Measurements from ENCODE around the gene UCK1. TPM values are rescaled to one million over a fixed set of nuclear protein-coding genes. Genes with fewer than 3 reads are reported as not detected.

The UCK1 gene
- total and polyA plus RNA-seq, 2 of the 8 experiments (the other 6 are each of a cell fraction or from before 2014, with no cell fraction given): 35.1 to 42.0 TPM

DNA sequence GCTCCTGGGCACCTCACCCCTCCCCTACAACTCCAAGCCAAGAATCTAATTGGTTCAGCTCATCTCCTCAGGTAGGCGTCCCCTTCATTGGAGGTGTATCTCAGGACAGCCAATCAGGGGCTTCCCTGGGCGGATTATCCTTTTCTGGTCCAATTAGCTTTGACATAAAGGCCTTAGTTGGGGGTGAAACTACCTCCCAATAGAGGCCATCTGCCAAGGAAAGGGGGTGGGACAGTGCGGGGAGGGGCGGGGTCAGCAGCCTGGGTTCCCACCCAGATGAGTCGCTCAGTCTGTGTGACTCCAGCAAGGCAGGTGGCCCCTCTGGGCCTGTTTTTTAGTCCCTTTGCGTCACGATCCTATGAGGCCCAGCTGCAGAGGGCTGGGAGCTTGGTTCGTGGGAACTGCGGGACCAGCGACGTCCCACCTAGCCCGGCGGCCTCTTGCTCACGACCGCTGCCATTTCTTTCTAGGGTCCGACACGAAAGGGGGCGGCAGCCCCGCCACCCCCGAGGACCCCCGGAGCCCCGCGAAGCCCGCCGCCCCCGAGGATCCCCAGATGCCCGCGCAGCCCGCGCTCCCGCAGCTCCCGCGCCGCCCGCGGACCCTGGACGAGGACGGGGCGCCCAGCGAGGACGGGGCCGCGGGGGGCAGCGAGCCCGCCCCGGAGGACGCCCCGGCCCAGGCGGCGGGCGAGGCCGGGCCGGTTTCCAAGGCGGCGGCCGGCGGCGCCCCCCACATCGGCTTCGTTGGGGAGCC, 23.2 kb upstream of the UCK1 start:
- Histone ChIP-seq H3K4ac (replicated peaks; ENCODE audit: insufficient read length, low read depth, low read length) (no peak overlapping the region), H4K5ac (ENCODE audit: insufficient read length, low read depth, low read length) (no peak overlapping the region), H4K8ac (ENCODE audit: extremely low read depth, insufficient read depth, low read length) (no peak overlapping the region), H2BK120ac (replicated peaks; ENCODE audit: low read depth, low read length) (no peak overlapping the region), H2BK15ac (ENCODE audit: low read length) (no peak overlapping the region), H2BK20ac (ENCODE audit: low read length) (no peak overlapping the region), H4K20me1 (replicated peaks in 1 of 2; ENCODE audit: control insufficient read depth in 1 of 2, insufficient read depth in 2 of 2, low read length in 2 of 2) (peaks cover 0 to 2% of the 10 kb centered on the region in 2 experiments), H3K18ac (ENCODE audit: extremely low read depth, low read length) (no peak overlapping the region), H3K23ac (ENCODE audit: insufficient read length) (no peak overlapping the region), H2AFZ (ENCODE audit: low read length) (no peak overlapping the region), H2AK5ac (ENCODE audit: low read depth, low read length) (no peak overlapping the region), H3K79me2 (ENCODE audit: control insufficient read depth in 1 of 2, insufficient read depth in 2 of 2, low read length in 2 of 2) (no peaks in the 10 kb centered on the region), H3K27me3 (replicated peaks in 1 of 4; ENCODE audit: control insufficient read depth in 3 of 4, extremely low read depth in 1 of 4, insufficient read depth in 3 of 4, low read length in 3 of 4) (peaks cover 13 to 34% (median 29%) of the 10 kb centered on the region in 4 experiments), H3K27ac (ENCODE audit: low read depth, low read length) (no peak overlapping the region), H3K9me3 (ENCODE audit: insufficient read depth in 2 of 2, low read depth in 1 of 2, low read length in 1 of 2) (peaks cover 7 to 11% of the 10 kb centered on the region in 2 experiments), H3K4me1 (replicated peaks in 1 of 4; ENCODE audit: control insufficient read depth in 3 of 4, insufficient read depth in 4 of 4, low read length in 3 of 4) (no peaks in the 10 kb centered on the region; a peak in 2 of 7 replicates), H3K23me2 (ENCODE audit: low read depth, low read length) (peaks cover 11% of the 10 kb centered on the region; the same call in 1 of the 2 replicates), H3K79me1 (ENCODE audit: low read depth, low read length) (no peaks in the 10 kb centered on the region), H2BK12ac (ENCODE audit: low read depth, low read length) (no peak overlapping the region), H3K9ac (replicated peaks in 1 of 4; ENCODE audit: extremely low read depth in 1 of 4, low read depth in 3 of 4, low read length in 3 of 4) (no peak overlapping the region), H3K14ac (ENCODE audit: insufficient read length) (no peak overlapping the region), H3K56ac (replicated peaks; ENCODE audit: insufficient read length, low read depth, low read length) (no peak overlapping the region), H3K4me2 (ENCODE audit: insufficient read depth in 1 of 2, low read depth in 2 of 2, low read length in 2 of 2) (peak overlapping the region; percentile 58 to 72), H3K36me3 (ENCODE audit: control insufficient read depth in 2 of 4, insufficient read depth in 4 of 4, low read length in 3 of 4) (no peaks in the 10 kb centered on the region), H2BK5ac (ENCODE audit: low read depth, low read length) (no peak overlapping the region), H4K91ac (replicated peaks; ENCODE audit: insufficient read length, low read length) (no peak overlapping the region), H3K4me3 (ENCODE audit: extremely low read depth in 1 of 4, insufficient read depth in 2 of 4, low read depth in 3 of 4, low read length in 4 of 4) (peak overlapping the region in 2 of 4 experiments; percentile 7 to 75; a peak in 3 of 8 replicates)
- no peak for TF ChIP-seq CBX8 (IDR thresholded peaks at IDR 0.05; ENCODE audit: borderline replicate concordance, low read depth, low read length)
- TF ChIP-seq RBBP5 (IDR thresholded peaks at IDR 0.05; ENCODE audit: borderline replicate concordance, low read depth, low read length): no peak
- peak; percentile 84 for TF ChIP-seq SP1 (IDR thresholded peaks at IDR 0.05; ENCODE audit: low read depth, low read length)
- TF ChIP-seq SUZ12 (IDR thresholded peaks at IDR 0.05; ENCODE audit: low read length): no peak
- TF ChIP-seq MAFK (IDR thresholded peaks at IDR 0.05; ENCODE audit: low read depth, low read length): no peak
- peak; percentile 5 for TF ChIP-seq EZH2 (IDR thresholded peaks at IDR 0.05; ENCODE audit: low read depth, low read length, severe bottlenecking)
- TF ChIP-seq, protein P1, sequence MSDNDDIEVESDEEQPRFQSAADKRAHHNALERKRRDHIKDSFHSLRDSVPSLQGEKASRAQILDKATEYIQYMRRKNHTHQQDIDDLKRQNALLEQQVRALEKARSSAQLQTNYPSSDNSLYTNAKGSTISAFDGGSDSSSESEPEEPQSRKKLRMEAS (IDR thresholded peaks at IDR 0.05): 0 out of 2 replicates have a peak, but pooled peaks have one; percentile 22
- TF ChIP-seq YY1 (IDR thresholded peaks at IDR 0.05; ENCODE audit: low read depth, low read length): no peak
- TF ChIP-seq BRCA1 (IDR thresholded peaks at IDR 0.05; ENCODE audit: low read depth, low read length): no peak
- TF ChIP-seq CHD1 (IDR thresholded peaks at IDR 0.05; ENCODE audit: low read depth, low read length): no peak
- DNase-seq (ENCODE audit: low read depth in 1 of 2, low spot score in 2 of 2) (peak in 1 of 2 experiments; percentile 53), FAIRE-seq (no peak)
- ChIA-PET CTCF (ENCODE audit: partially characterized antibody) (no interaction called here), POLR2A (ENCODE audit: partially characterized antibody) (interaction anchor here (0.8 to 1.5 kb wide), 4 partner anchors 9 to 53 kb away, joined by 3 to 5 read pairs (median 4); partner anchors contain the start of gene PRRT1B)
- 64% methylated on average over 3 of the region's 60 CpGs; no CpG with 5 or more reads in 1 of the 2 experiments for WGBS, 2 experiments (ENCODE audit: extremely low coverage in 1 of 2, insufficient coverage in 1 of 2, insufficient read length in 1 of 2, insufficient replicate concordance in 2 of 2, low coverage in 1 of 2, low lambda C conversion rate in 2 of 2, missing lambda C conversion rate in 1 of 2)

All from H1 (cell line).